GM21528 (cell line): ENCODE measurements around the gene VEGFC.

Source experiments
- ATAC-seq: cut with Tn5 transposase; IDR thresholded peaks from one replicate; pipeline ENCODE4 v1.9.1; 2021; ENCODE audit warnings: mild to moderate bottlenecking, moderate library complexity; ENCODE audit not compliant: unreplicated experiment, low FRiP score

VEGFC gene

GRCh38 chr4:176709417-176709816, 83.3 kb downstream of the VEGFC start:
- no peak for ATAC-seq

- no peak for ATAC-seq
Observed at GRCh38 chr4:176708771-176709311, 83.9 kb downstream of the VEGFC start.

GRCh38 chr4:176690716-176691115, 102.0 kb downstream of the VEGFC start:
- no peak for ATAC-seq

GRCh38 chr4:176680668-176681180, 112.0 kb downstream of the VEGFC start:
- ATAC-seq = no peak

GRCh38 chr4:176676901-176677300, 115.8 kb downstream of the VEGFC start:
- no peak for ATAC-seq

GRCh38 chr4:176675810-176676209, 116.9 kb downstream of the VEGFC start:
- ATAC-seq = no peak

GRCh38 chr4:176671532-176671931, 121.2 kb downstream of the VEGFC start:
- no peak for ATAC-seq

- no peak for ATAC-seq
Observed at GRCh38 chr4:176668324-176668723, 124.4 kb downstream of the VEGFC start.

GRCh38 chr4:176664964-176665363, 127.8 kb downstream of the VEGFC start:
- ATAC-seq = no peak

GRCh38 chr4:176660561-176660960, 132.2 kb downstream of the VEGFC start:
- ATAC-seq = no peak

- ATAC-seq = no peak
Observed at GRCh38 chr4:176656108-176656507, 136.6 kb downstream of the VEGFC start.

- ATAC-seq = no peak
Observed at GRCh38 chr4:176654565-176655216, 138.0 kb downstream of the VEGFC start.

- no peak for ATAC-seq
Observed at GRCh38 chr4:176653401-176654220, 139.1 kb downstream of the VEGFC start.

GRCh38 chr4:176646311-176646710, 146.4 kb downstream of the VEGFC start:
- ATAC-seq = no peak

GRCh38 chr4:176645246-176645960, 147.3 kb downstream of the VEGFC start:
- no peak for ATAC-seq

GRCh38 chr4:176642472-176642871, 150.2 kb downstream of the VEGFC start:
- ATAC-seq = no peak

- no peak for ATAC-seq
Observed at GRCh38 chr4:176641237-176641636, 151.5 kb downstream of the VEGFC start.

GRCh38 chr4:176638992-176639391, 153.7 kb downstream of the VEGFC start:
- ATAC-seq = no peak

- no peak for ATAC-seq
Observed at GRCh38 chr4:176636292-176636691, 156.4 kb downstream of the VEGFC start.

- no peak for ATAC-seq
Observed at GRCh38 chr4:176635372-176636261, 157.1 kb downstream of the VEGFC start.
